ENCODE data around the gene PPP4R4.

PPP4R4 gene

GRCh38 chr14:94312481-94313246, 138.5 kb downstream of the PPP4R4 start:
- no peak for DNase-seq

GRCh38 chr14:94313991-94314655, 140.0 kb downstream of the PPP4R4 start:
- no peak for DNase-seq

- DNase-seq, result no peak
Measured at GRCh38 chr14:94314890-94315289, 140.8 kb downstream of the PPP4R4 start.

- no peak for DNase-seq
Measured at GRCh38 chr14:94316692-94317091, 142.6 kb downstream of the PPP4R4 start.

GRCh38 chr14:94317259-94317658, 143.1 kb downstream of the PPP4R4 start:
- DNase-seq, result no peak

GRCh38 chr14:94320243-94320642, 146.1 kb downstream of the PPP4R4 start:
- peak; percentile 28 for DNase-seq

GRCh38 chr14:94321421-94322271, 147.5 kb downstream of the PPP4R4 start:
- DNase-seq, result no peak

GRCh38 chr14:94322648-94323570, 148.8 kb downstream of the PPP4R4 start, which contains the start of gene SERPINA6:
TSS of gene SERPINA6 (minus strand) at chr14:94323336. CDS start at chr14:94314648, 8,688 bp downstream.
- DNase-seq, result no peak

GRCh38 chr14:94328196-94328595, 154.1 kb downstream of the PPP4R4 start:
- DNase-seq, result no peak

Measured in NCI-H1694 treated with DMSO at 0.1 percent for 48 hours (cell line).